Uterus (tissue), 4 donors: ENCODE data around the gene NOXA1. TPM values are rescaled to one million over a fixed set of nuclear protein-coding genes. Genes with fewer than 3 reads are reported as not detected.
"Not testable (repeated sequence)": the region's sequence is repeated elsewhere in the genome, so short reads cannot be mapped to it uniquely, and the experiment has no call there.

ENCODE experiments used
- DNase-seq, 2 donors: peaks; one replicate each; pipeline ENCODE4 v3.0.0-alpha.2; 2019 to 2020
- H3K27ac ChIP-seq, 2 donors: fragments of 200-600 bp; sonication (generic); 1 replicate in 1 of 2; 2 replicates in 1 of 2; pipeline ENCODE4 v1.5.1; 2016 to 2018
- H3K27me3 ChIP-seq, 2 donors: fragments of 200-600 bp; sonication (generic); one replicate each; pipeline ENCODE4 v1.5.1; 2018 to 2019; ENCODE audit warnings: control low read depth in 1 of 2
- H3K36me3 ChIP-seq, 2 donors: fragments of 200-600 bp; sonication (generic); one replicate each; pipeline ENCODE4 v1.5.1; 2019; ENCODE audit warnings: control low read depth in 1 of 2
- H3K4me1 ChIP-seq, 2 donors: fragments of 200-600 bp; sonication (generic); one replicate each; pipeline ENCODE4 v1.5.1; 2018 to 2019; ENCODE audit warnings: control low read depth in 1 of 2
- H3K4me3 ChIP-seq, 2 donors: fragments of 200-600 bp; sonication (generic); 1 replicate in 1 of 2; 2 replicates in 1 of 2; pipeline ENCODE4 v1.5.1; 2018 to 2019; ENCODE audit warnings: mild to moderate bottlenecking in 1 of 2
- H3K9me3 ChIP-seq, 2 donors: fragments of 200-600 bp; sonication (generic); one replicate each; pipeline ENCODE4 v1.5.1; 2019; ENCODE audit warnings: control low read depth in 1 of 2
- CTCF ChIP-seq, 4 experiments: fragments of 200-600 bp in 2 of 4; fragments of 450-650 bp in 2 of 4; sonication (generic) in 2 of 4; IDR thresholded peaks; one replicate each; pipeline ENCODE4 v1.5.1; 2016 to 2019; ENCODE audit warnings: antibody characterized with exemption in 4 of 4, mild to moderate bottlenecking in 2 of 4, moderate library complexity in 1 of 4
- POLR2A ChIP-seq, 2 donors: fragments of 450-650 bp; IDR thresholded peaks; one replicate each; pipeline ENCODE4 v1.6.1; 2016; ENCODE audit warnings: antibody characterized with exemption in 2 of 2, mild to moderate bottlenecking in 1 of 2, moderate library complexity in 1 of 2
- intact Hi-C: fragments of 100-400 bp; cut with DNase I; formaldehyde crosslinking; loops from one replicate; pipeline ENCODE4 v1.15.1; 2023; ENCODE audit warnings: low total_unique reads
- total RNA-seq, 4 donors: library from RNA; depleted of rRNA in 3 of 4; stranded (reverse); fragments of >200 nt in 3 of 4; gene quantifications; one replicate each; pipeline versions ENCODE4 v1.1.0 to v1.2.4, GENCODE V29; 2014 to 2023
- donor health status: DM: yes; HTN: yes; CAD: no.

NOXA1 gene
- total RNA-seq, 4 donors from 2014 or later = 0.29 to 13.3 (median 3.4) TPM

GRCh38 chr9:137385061-137385655 lies 38.0 kb upstream of the NOXA1 start:
- no peak for TF ChIP-seq POLR2A (IDR thresholded peaks at IDR 0.05)
- TF ChIP-seq CTCF (IDR thresholded peaks at IDR 0.05) = no peak
- no peak for DNase-seq
- Histone ChIP-seq H3K27me3 (no peaks in the 10 kb centered on the region), H3K4me1 (no peaks in the 10 kb centered on the region), H3K4me3 (no peak overlapping the region), H3K36me3 (no peaks in the 10 kb centered on the region), H3K27ac (no peak overlapping the region), H3K9me3 (no peaks in the 10 kb centered on the region)
- intact Hi-C loops = no loop called here

GRCh38 chr9:137386507-137387113 lies 36.6 kb upstream of the NOXA1 start:
- H3K27me3 ChIP-seq, H3K4me3 ChIP-seq, intact Hi-C loops, H3K4me1 ChIP-seq, H3K9me3 ChIP-seq, DNase-seq, H3K36me3 ChIP-seq: not testable (repeated sequence)
- peak overlapping the region in 1 of 2 donors; percentile 36 for H3K27ac ChIP-seq

- peak overlapping the region; percentile 36 to 61 for H3K27ac ChIP-seq
- H3K9me3 ChIP-seq = no peaks in the 10 kb centered on the region
- intact Hi-C loops = no loop called here
- H3K36me3 ChIP-seq = no peaks in the 10 kb centered on the region
- TF ChIP-seq CTCF (IDR thresholded peaks at IDR 0.05) = no peak
- no peak for TF ChIP-seq POLR2A (IDR thresholded peaks at IDR 0.05)
- DNase-seq = no peak
- H3K4me3 ChIP-seq = no peak overlapping the region
- H3K4me1 ChIP-seq = no peaks in the 10 kb centered on the region
- no peaks in the 10 kb centered on the region for H3K27me3 ChIP-seq
These were observed 35.9 kb upstream of the NOXA1 start for GRCh38 chr9:137387114-137387890.

- Histone ChIP-seq H3K4me1 (no peaks in the 10 kb centered on the region), H3K9me3 (no peaks in the 10 kb centered on the region), H3K27ac (peak overlapping the region; percentile 36 to 61), H3K27me3 (no peaks in the 10 kb centered on the region), H3K36me3 (no peaks in the 10 kb centered on the region), H3K4me3 (no peak overlapping the region)
- DNase-seq = no peak
- intact Hi-C loops = no loop called here
- no peak for TF ChIP-seq POLR2A (IDR thresholded peaks at IDR 0.05)
- no peak for TF ChIP-seq CTCF (IDR thresholded peaks at IDR 0.05)
These were observed 35.2 kb upstream of the NOXA1 start for GRCh38 chr9:137387891-137388560.

GRCh38 chr9:137388589-137389427 lies 34.4 kb upstream of the NOXA1 start:
- Histone ChIP-seq H3K36me3 (no peaks in the 10 kb centered on the region), H3K27ac (no peak overlapping the region), H3K4me1 (no peaks in the 10 kb centered on the region), H3K9me3 (no peaks in the 10 kb centered on the region), H3K27me3 (no peaks in the 10 kb centered on the region), H3K4me3 (no peak overlapping the region)
- TF ChIP-seq POLR2A (IDR thresholded peaks at IDR 0.05) (no peak), CTCF (IDR thresholded peaks at IDR 0.05) (no peak)
- intact Hi-C loops = no loop called here
- no peak for DNase-seq
